Activated naive CD4-positive, alpha-beta T cell treated with anti-CD3 and anti-CD28 coated beads, Interleukin-2, amount 10 ng/mL, durations not matched to agents 7 days and 5 days (primary cell): ENCODE results near the gene SCYGR4.

ENCODE experiments used
- CTCF ChIA-PET: fragments of 350-600 bp; sonication (Branson Sonifier 250); formaldehyde crosslinking; loops from one replicate; lab custom pipeline; 2021; ENCODE audit warnings: antibody characterized with exemption; lab: Charles Lee
- DNase-seq: peaks from one replicate; pipeline ENCODE4 v3.0.0-alpha.2; 2020
- H3K27ac Mint-ChIP-seq: one replicate; pipeline ENCODE4 v1.8.0; 2021; ENCODE audit warnings: mild to moderate bottlenecking, moderate library complexity, mixed read lengths
- H3K27me3 Mint-ChIP-seq: one replicate; pipeline ENCODE4 v1.8.0; 2021; ENCODE audit warnings: mild to moderate bottlenecking, mixed read lengths
- H3K36me3 Mint-ChIP-seq: one replicate; pipeline ENCODE4 v1.8.0; 2021; ENCODE audit warnings: mixed read lengths
- H3K4me1 Mint-ChIP-seq: one replicate; pipeline ENCODE4 v1.8.0; 2021; ENCODE audit warnings: mixed read lengths
- H3K4me3 Mint-ChIP-seq: one replicate; pipeline ENCODE4 v1.8.0; 2021; ENCODE audit warnings: mild to moderate bottlenecking, moderate library complexity, mixed read lengths
- H3K9me3 Mint-ChIP-seq: one replicate; pipeline ENCODE4 v1.8.0; 2021; ENCODE audit warnings: mixed read lengths

SCYGR4 gene

GRCh38 chr2:227626580-227627151 is 9.4 kb downstream of the SCYGR4 start:
- H3K4me1 Mint-ChIP-seq = no peaks in the 10 kb centered on the region
- peaks cover 16% of the 10 kb centered on the region for H3K27me3 Mint-ChIP-seq
- H3K9me3 Mint-ChIP-seq = no peaks in the 10 kb centered on the region
- DNase-seq = no peak
- no peak overlapping the region for H3K4me3 Mint-ChIP-seq
- no peak overlapping the region for H3K27ac Mint-ChIP-seq
- no peaks in the 10 kb centered on the region for H3K36me3 Mint-ChIP-seq
- CTCF ChIA-PET = no interaction called here

- Mint-ChIP-seq H3K36me3 (no peaks in the 10 kb centered on the region), H3K4me3 (no peak overlapping the region), H3K9me3 (no peaks in the 10 kb centered on the region), H3K4me1 (no peaks in the 10 kb centered on the region), H3K27me3 (peaks cover 13% of the 10 kb centered on the region), H3K27ac (no peak overlapping the region)
- CTCF ChIA-PET = interaction anchor here (1.2 kb wide), 1 partner anchor 30 kb away, joined by 3 read pairs; no protein-coding TSS in a partner anchor
- no peak for DNase-seq
These were observed 10.5 kb downstream of the SCYGR4 start for GRCh38 chr2:227627769-227628168.

- CTCF ChIA-PET = no interaction called here
- no peak for DNase-seq
- Mint-ChIP-seq H3K9me3 (no peaks in the 10 kb centered on the region), H3K4me1 (no peaks in the 10 kb centered on the region), H3K27me3 (peaks cover 13% of the 10 kb centered on the region), H3K36me3 (no peaks in the 10 kb centered on the region), H3K4me3 (no peak overlapping the region), H3K27ac (no peak overlapping the region)
These were observed 12.1 kb downstream of the SCYGR4 start for GRCh38 chr2:227629435-227629834.

- Mint-ChIP-seq H3K4me3 (no peak overlapping the region), H3K27me3 (peaks cover 13% of the 10 kb centered on the region), H3K4me1 (no peaks in the 10 kb centered on the region), H3K27ac (no peak overlapping the region), H3K9me3 (no peaks in the 10 kb centered on the region), H3K36me3 (no peaks in the 10 kb centered on the region)
- CTCF ChIA-PET = no interaction called here
- DNase-seq = no peak
These were observed 13.0 kb downstream of the SCYGR4 start for GRCh38 chr2:227630322-227630721.

GRCh38 chr2:227632827-227633226 is 15.5 kb downstream of the SCYGR4 start:
- DNase-seq = no peak
- Mint-ChIP-seq H3K27me3 (peaks cover 13% of the 10 kb centered on the region), H3K36me3 (no peaks in the 10 kb centered on the region), H3K9me3 (no peaks in the 10 kb centered on the region), H3K4me3 (no peak overlapping the region), H3K4me1 (no peaks in the 10 kb centered on the region), H3K27ac (no peak overlapping the region)
- CTCF ChIA-PET = no interaction called here

- no peak for DNase-seq
- Mint-ChIP-seq H3K4me1 (no peaks in the 10 kb centered on the region), H3K4me3 (no peak overlapping the region), H3K36me3 (no peaks in the 10 kb centered on the region), H3K9me3 (no peaks in the 10 kb centered on the region), H3K27me3 (peaks cover 9% of the 10 kb centered on the region), H3K27ac (no peak overlapping the region)
- CTCF ChIA-PET = no interaction called here
These were observed 16.9 kb downstream of the SCYGR4 start for GRCh38 chr2:227634201-227634600.

- DNase-seq = no peak
- no peak overlapping the region for H3K4me3 Mint-ChIP-seq
- no peak overlapping the region for H3K27ac Mint-ChIP-seq
- H3K27me3 Mint-ChIP-seq = peaks cover 5% of the 10 kb centered on the region
- H3K9me3 Mint-ChIP-seq = no peaks in the 10 kb centered on the region
- H3K36me3 Mint-ChIP-seq = no peaks in the 10 kb centered on the region
- CTCF ChIA-PET = no interaction called here
- H3K4me1 Mint-ChIP-seq = no peaks in the 10 kb centered on the region
These were observed 25.4 kb downstream of the SCYGR4 start for GRCh38 chr2:227642656-227643055.

- H3K9me3 Mint-ChIP-seq = no peaks in the 10 kb centered on the region
- CTCF ChIA-PET = interaction anchor here (0.7 to 1.2 kb wide), 3 partner anchors 164 to 389 kb away, joined by 3 read pairs; no protein-coding TSS in a partner anchor
These were observed 26.8 kb downstream of the SCYGR4 start for GRCh38 chr2:227643990-227644551.

GRCh38 chr2:227653419-227653818 is 36.1 kb downstream of the SCYGR4 start:
- no peaks in the 10 kb centered on the region for H3K36me3 Mint-ChIP-seq
- H3K4me1 Mint-ChIP-seq = no peaks in the 10 kb centered on the region
- H3K4me3 Mint-ChIP-seq = no peak overlapping the region
- CTCF ChIA-PET = no interaction called here
- no peaks in the 10 kb centered on the region for H3K9me3 Mint-ChIP-seq
- DNase-seq = no peak
- H3K27ac Mint-ChIP-seq = no peak overlapping the region
- no peaks in the 10 kb centered on the region for H3K27me3 Mint-ChIP-seq

More at GRCh38 chr2:227643990-227644551, 26.8 kb downstream of the SCYGR4 start:
- Mint-ChIP-seq H3K36me3 (no peaks in the 10 kb centered on the region), H3K4me1 (no peaks in the 10 kb centered on the region), H3K4me3 (no peak overlapping the region), H3K27ac (no peak overlapping the region), H3K27me3 (peaks cover 5% of the 10 kb centered on the region)
- DNase-seq = no peak

GRCh38 chr2:227654426-227654825 is 37.1 kb downstream of the SCYGR4 start:
- H3K4me3 Mint-ChIP-seq = no peak overlapping the region
- H3K4me1 Mint-ChIP-seq = no peaks in the 10 kb centered on the region
- H3K9me3 Mint-ChIP-seq = no peaks in the 10 kb centered on the region
- no peaks in the 10 kb centered on the region for H3K36me3 Mint-ChIP-seq
- H3K27ac Mint-ChIP-seq = no peak overlapping the region
- CTCF ChIA-PET = no interaction called here
- DNase-seq = no peak
- no peaks in the 10 kb centered on the region for H3K27me3 Mint-ChIP-seq

GRCh38 chr2:227655454-227655853 is 38.2 kb downstream of the SCYGR4 start:
- no peak for DNase-seq
- no peak overlapping the region for H3K27ac Mint-ChIP-seq
- no peak overlapping the region for H3K4me3 Mint-ChIP-seq
- no peaks in the 10 kb centered on the region for H3K36me3 Mint-ChIP-seq
- no peaks in the 10 kb centered on the region for H3K27me3 Mint-ChIP-seq
- no peaks in the 10 kb centered on the region for H3K4me1 Mint-ChIP-seq
- CTCF ChIA-PET = no interaction called here
- H3K9me3 Mint-ChIP-seq = no peaks in the 10 kb centered on the region

GRCh38 chr2:227657199-227657845 is 40.0 kb downstream of the SCYGR4 start:
- Mint-ChIP-seq H3K9me3 (no peaks in the 10 kb centered on the region), H3K4me3 (no peak overlapping the region)
- DNase-seq = no peak

GRCh38 chr2:227661025-227661649 is 43.8 kb downstream of the SCYGR4 start:
- no peaks in the 10 kb centered on the region for H3K9me3 Mint-ChIP-seq
- CTCF ChIA-PET = no interaction called here
- no peaks in the 10 kb centered on the region for H3K36me3 Mint-ChIP-seq
- H3K27ac Mint-ChIP-seq = no peak overlapping the region
- peaks cover 3% of the 10 kb centered on the region for H3K27me3 Mint-ChIP-seq
- no peak overlapping the region for H3K4me3 Mint-ChIP-seq
- no peak for DNase-seq
- H3K4me1 Mint-ChIP-seq = no peaks in the 10 kb centered on the region

More at GRCh38 chr2:227657199-227657845, 40.0 kb downstream of the SCYGR4 start:
- Mint-ChIP-seq H3K4me1 (no peaks in the 10 kb centered on the region), H3K27ac (no peak overlapping the region), H3K36me3 (no peaks in the 10 kb centered on the region), H3K27me3 (no peaks in the 10 kb centered on the region)
- CTCF ChIA-PET = interaction anchor here (0.7 to 4.6 kb wide), 12 partner anchors 11 to 233 kb away, joined by 3 to 42 read pairs (median 6); no protein-coding TSS in a partner anchor

GRCh38 chr2:227661827-227662226 is 44.5 kb downstream of the SCYGR4 start:
- CTCF ChIA-PET = no interaction called here
- Mint-ChIP-seq H3K4me3 (no peak overlapping the region), H3K9me3 (no peaks in the 10 kb centered on the region), H3K27ac (no peak overlapping the region), H3K36me3 (no peaks in the 10 kb centered on the region), H3K4me1 (no peaks in the 10 kb centered on the region), H3K27me3 (peaks cover 3% of the 10 kb centered on the region)
- no peak for DNase-seq
